GM23338 (cell line): ENCODE measurements around the gene SORBS1. TPM values are rescaled to one million over a fixed set of nuclear protein-coding genes. Genes with fewer than 3 reads are reported as not detected.

Source experiments
- ATAC-seq: fragments of 200-7000 bp; cut with Tn5 transposase; 3 replicates; pipeline ENCODE4 v1.9.1; 2020
- DNase-seq: peaks from one replicate; pipeline ENCODE4 v3.0.0-alpha.2; 2015; ENCODE audit warnings: low spot score
- H2AFZ ChIP-seq: fragments of 200-600 bp; sonication (generic); 2 replicates; pipeline ENCODE4 v1.8.0; 2016; ENCODE audit warnings: antibody characterized with exemption, mild to moderate bottlenecking, moderate library complexity
- H3F3A ChIP-seq: fragments of 200-600 bp; sonication (generic); replicated peaks from 2 replicates; pipeline ENCODE4 v1.8.0; 2017; ENCODE audit warnings: antibody characterized with exemption, mixed run types, low read depth
- H3K27ac ChIP-seq: fragments of 200-600 bp; sonication (generic); 2 replicates; pipeline ENCODE4 v1.6.1; 2016; ENCODE audit warnings: low read depth
- H3K27me3 ChIP-seq: fragments of 200-600 bp; sonication (generic); 2 replicates; pipeline ENCODE4 v1.8.0; 2016; ENCODE audit warnings: mild to moderate bottlenecking, mixed run types, moderate library complexity; ENCODE audit not compliant: insufficient read depth
- H3K36me3 ChIP-seq: fragments of 200-600 bp; sonication (generic); 2 replicates; pipeline ENCODE4 v1.8.0; 2016; ENCODE audit warnings: mild to moderate bottlenecking; ENCODE audit not compliant: insufficient read depth
- H3K4me1 ChIP-seq: fragments of 200-600 bp; sonication (generic); 2 replicates; pipeline ENCODE4 v1.8.0; 2016; ENCODE audit warnings: mild to moderate bottlenecking, moderate library complexity; ENCODE audit not compliant: insufficient read depth
- H3K4me2 ChIP-seq: fragments of 200-600 bp; sonication (generic); 2 replicates; pipeline ENCODE4 v1.7.1; 2017; ENCODE audit warnings: mixed run types
- H3K4me3 ChIP-seq: fragments of 200-600 bp; sonication (generic); 2 replicates; pipeline ENCODE4 v1.6.1; 2016; ENCODE audit warnings: mixed run types
- H3K79me2 ChIP-seq: fragments of 200-600 bp; sonication (generic); replicated peaks from 2 replicates; pipeline ENCODE4 v1.8.0; 2017; ENCODE audit warnings: mild to moderate bottlenecking; ENCODE audit not compliant: insufficient read depth
- H3K9me2 ChIP-seq: fragments of 200-600 bp; sonication (generic); 2 replicates; pipeline ENCODE4 v1.8.0; 2017; ENCODE audit not compliant: insufficient read depth
- H4K20me1 ChIP-seq: fragments of 200-600 bp; sonication (generic); replicated peaks from 2 replicates; pipeline ENCODE4 v1.8.0; 2017; ENCODE audit warnings: mild to moderate bottlenecking; ENCODE audit not compliant: insufficient read depth
- H3K27ac Mint-ChIP-seq: 2 replicates; pipeline ENCODE4 v1.8.0; 2020; ENCODE audit warnings: inconsistent platforms, mild to moderate bottlenecking, moderate library complexity, mixed read lengths
- H3K27me3 Mint-ChIP-seq: 3 replicates; pipeline ENCODE4 v1.8.0; 2022; ENCODE audit warnings: low read depth, mild to moderate bottlenecking, moderate library complexity, mixed read lengths, inconsistent platforms; ENCODE audit not compliant: insufficient read depth, poor library complexity
- H3K36me3 Mint-ChIP-seq: 3 replicates; pipeline ENCODE4 v1.8.0; 2021; ENCODE audit warnings: low read depth, mild to moderate bottlenecking, inconsistent platforms, moderate library complexity, mixed read lengths
- H3K4me1 Mint-ChIP-seq: 3 replicates; pipeline ENCODE4 v1.8.0; 2020; ENCODE audit warnings: mild to moderate bottlenecking, inconsistent platforms, mixed read lengths
- H3K4me3 Mint-ChIP-seq: 3 replicates; pipeline ENCODE4 v1.8.0; 2021; ENCODE audit warnings: moderate library complexity, mild to moderate bottlenecking, inconsistent platforms, mixed read lengths
- H3K9me3 Mint-ChIP-seq: 3 replicates; pipeline ENCODE4 v1.8.0; 2020; ENCODE audit warnings: moderate library complexity, mild to moderate bottlenecking, inconsistent platforms, mixed read lengths
- CTCF ChIP-seq, 2 experiments: fragments of 200-600 bp in 1 of 2; sonication (generic) in 1 of 2; conservative IDR thresholded peaks; 2 replicates each; pipeline versions ENCODE4 v1.5.1 to v1.6.1; 2016 to 2017; ENCODE audit warnings: antibody characterized with exemption in 2 of 2, low read depth in 2 of 2, mild to moderate bottlenecking in 2 of 2, moderate library complexity in 1 of 2
- EZH2phosphoT487 ChIP-seq: fragments of 200-600 bp; sonication (generic); IDR thresholded peaks from one replicate; pipeline ENCODE4 v1.8.1; 2018; ENCODE audit warnings: antibody characterized with exemption; ENCODE audit not compliant: unreplicated experiment
- JUNB ChIP-seq: IDR thresholded peaks from one replicate; pipeline ENCODE4 v1.6.1; 2016; ENCODE audit warnings: antibody characterized with exemption; ENCODE audit not compliant: unreplicated experiment
- NANOG ChIP-seq: IDR thresholded peaks from 2 replicates; pipeline ENCODE4 v1.6.1; 2016; ENCODE audit warnings: antibody characterized with exemption, borderline replicate concordance
- REST ChIP-seq: IDR thresholded peaks from one replicate; pipeline ENCODE4 v1.6.1; 2018; ENCODE audit warnings: antibody characterized with exemption; ENCODE audit not compliant: unreplicated experiment
- STAT1 ChIP-seq: IDR thresholded peaks from one replicate; pipeline ENCODE4 v1.6.1; 2016; ENCODE audit warnings: antibody characterized with exemption; ENCODE audit not compliant: unreplicated experiment
- ZNF114 ChIP-seq: fragments of 250-450 bp; sonication (Bioruptor Pico); IDR thresholded peaks from 2 replicates; pipeline ENCODE4 v1.5.0; 2020; ENCODE audit warnings: mild to moderate bottlenecking, moderate library complexity
- polyA plus RNA-seq: library from polyadenylated mRNA; unstranded; fragments of >200 nt; fragmentation: Nextera tagmentation; extraction: Ambion mirVana; gene quantifications from 2 replicates; pipeline ENCODE4 v1.2.1, GENCODE V29; 2016
- total RNA-seq: library from RNA; depleted of rRNA; stranded (reverse); fragments of >200 nt; shearing (Covaris generic); gene quantifications from 2 replicates; pipeline ENCODE4 v1.2.3, GENCODE V29; 2014
- TF ChIP-seq, protein P1 (sequence below): IDR thresholded peaks from 2 replicates; pipeline ENCODE4 v1.6.1; 2016; ENCODE audit warnings: antibody characterized with exemption

Gene SORBS1
- total and polyA plus RNA-seq, 2 experiments from 2014 or later, result 47.7 to 51.5 TPM

DNA sequence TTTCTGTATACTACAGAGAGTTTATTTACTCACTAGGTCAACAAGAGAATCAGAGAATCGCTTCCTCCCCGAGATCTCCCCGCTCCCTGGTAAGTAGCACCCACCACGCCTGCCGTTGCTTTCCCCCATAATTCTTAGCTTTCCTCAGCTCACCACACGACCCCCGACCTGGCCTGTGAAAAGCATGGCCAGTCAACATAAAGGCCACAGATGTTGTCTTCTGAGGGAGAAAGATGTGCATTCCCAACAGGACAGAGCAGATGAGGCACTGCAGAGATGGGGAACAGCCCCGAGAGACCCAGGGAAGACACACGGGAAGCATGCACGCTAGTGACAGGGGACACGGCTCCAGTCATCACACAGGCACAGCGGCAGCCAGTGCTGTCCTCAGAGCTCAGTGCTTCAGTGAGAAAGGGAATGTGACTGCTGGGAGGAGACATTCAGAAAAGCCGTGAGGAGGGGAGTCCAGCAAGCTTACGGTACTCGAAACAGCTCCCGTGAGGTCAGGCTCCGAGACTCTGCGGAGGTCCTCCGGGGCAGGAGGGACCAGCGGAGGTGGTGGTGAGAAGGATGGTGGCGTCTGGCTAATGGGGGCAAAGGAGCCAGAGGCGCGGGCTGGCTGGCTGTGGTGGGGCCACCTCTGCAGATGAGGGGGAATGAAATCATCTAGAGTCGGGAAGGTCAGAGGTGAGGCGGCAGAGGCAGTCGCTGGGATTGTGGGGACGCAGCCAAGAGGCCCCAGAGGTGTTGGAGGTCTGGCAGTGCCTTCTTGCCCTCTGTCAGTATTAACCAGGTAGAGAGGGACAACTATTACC lies 146.9 kb downstream of the SORBS1 start:
- H3K4me2 ChIP-seq, result no peak overlapping the region
- Mint-ChIP-seq H3K27me3 (peaks cover 6% of the 10 kb centered on the region), H3K4me3 (no peak overlapping the region), H3K27ac (peak overlapping the region; percentile 47), H3K36me3 (peaks cover 4% of the 10 kb centered on the region; the same call in 1 of the 3 replicates), H3K9me3 (no peaks in the 10 kb centered on the region), H3K4me1 (peaks cover 54% of the 10 kb centered on the region)
- DNase-seq, result no peak
- H3K27ac ChIP-seq, result no peak overlapping the region
- no peaks in the 10 kb centered on the region for H3K79me2 ChIP-seq
- no peaks in the 10 kb centered on the region for H3K27me3 ChIP-seq
- H3K9me2 ChIP-seq, result no peaks in the 10 kb centered on the region
- no peak overlapping the region for H2AFZ ChIP-seq
- H3K4me1 ChIP-seq, result peaks cover 32% of the 10 kb centered on the region
- H3F3A ChIP-seq, result no peaks in the 10 kb centered on the region
- no peaks in the 10 kb centered on the region for H4K20me1 ChIP-seq
- TF ChIP-seq STAT1, result no peak
- TF ChIP-seq EZH2phosphoT487, result no peak
- no peak for TF ChIP-seq NANOG
- TF ChIP-seq JUNB, result no peak
- no peak for TF ChIP-seq CTCF (conservative IDR thresholded peaks at IDR 0.05; ENCODE audit: low read depth in 2 of 2)
- no peak for TF ChIP-seq ZNF114
- H3K4me3 ChIP-seq, result no peak overlapping the region
- no peaks in the 10 kb centered on the region for H3K36me3 ChIP-seq
- no peak for ATAC-seq

DNA sequence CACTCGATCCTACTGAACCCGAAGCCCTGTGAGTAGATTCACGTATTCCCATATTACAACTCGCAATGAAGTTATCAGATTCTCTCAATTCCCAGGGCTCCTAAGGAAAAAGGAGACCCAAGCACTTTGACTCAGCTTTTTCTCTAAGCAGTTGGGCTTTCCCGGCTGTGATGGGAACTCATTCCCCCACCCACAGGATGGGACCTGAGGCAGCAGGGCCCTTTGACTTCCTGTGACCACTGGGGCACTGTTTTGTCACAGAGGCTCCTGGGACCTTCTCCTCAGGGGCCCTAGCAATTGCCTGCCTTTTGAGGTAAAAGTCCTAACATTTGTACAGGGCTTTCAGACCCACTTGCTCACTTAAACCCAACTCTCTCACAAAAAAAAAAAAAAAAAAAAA lies 147.6 kb downstream of the SORBS1 start:
- Mint-ChIP-seq H3K27me3 (peaks cover 6% of the 10 kb centered on the region), H3K9me3 (no peaks in the 10 kb centered on the region), H3K4me3 (no peak overlapping the region), H3K4me1 (peaks cover 60% of the 10 kb centered on the region), H3K27ac (no peak overlapping the region), H3K36me3 (peaks cover 7% of the 10 kb centered on the region; the same call in 1 of the 3 replicates)
- H4K20me1 ChIP-seq, result no peaks in the 10 kb centered on the region
- H3K9me2 ChIP-seq, result no peaks in the 10 kb centered on the region
- peaks cover 38% of the 10 kb centered on the region for H3K4me1 ChIP-seq
- H3K27me3 ChIP-seq, result no peaks in the 10 kb centered on the region
- H3K27ac ChIP-seq, result no peak overlapping the region
- H3F3A ChIP-seq, result no peaks in the 10 kb centered on the region
- no peak overlapping the region for H3K4me3 ChIP-seq
- H3K79me2 ChIP-seq, result no peaks in the 10 kb centered on the region
- H2AFZ ChIP-seq, result no peak overlapping the region
- DNase-seq (no peak), ATAC-seq (no peak)
- no peaks in the 10 kb centered on the region for H3K36me3 ChIP-seq
- no peak overlapping the region for H3K4me2 ChIP-seq
- TF ChIP-seq, protein P1, sequence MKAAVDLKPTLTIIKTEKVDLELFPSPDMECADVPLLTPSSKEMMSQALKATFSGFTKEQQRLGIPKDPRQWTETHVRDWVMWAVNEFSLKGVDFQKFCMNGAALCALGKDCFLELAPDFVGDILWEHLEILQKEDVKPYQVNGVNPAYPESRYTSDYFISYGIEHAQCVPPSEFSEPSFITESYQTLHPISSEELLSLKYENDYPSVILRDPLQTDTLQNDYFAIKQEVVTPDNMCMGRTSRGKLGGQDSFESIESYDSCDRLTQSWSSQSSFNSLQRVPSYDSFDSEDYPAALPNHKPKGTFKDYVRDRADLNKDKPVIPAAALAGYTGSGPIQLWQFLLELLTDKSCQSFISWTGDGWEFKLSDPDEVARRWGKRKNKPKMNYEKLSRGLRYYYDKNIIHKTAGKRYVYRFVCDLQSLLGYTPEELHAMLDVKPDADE, result no peak
- TF ChIP-seq CTCF (conservative IDR thresholded peaks at IDR 0.05; ENCODE audit: low read depth in 2 of 2) (no peak), ZNF114 (no peak), REST (no peak), STAT1 (no peak), JUNB (no peak)
